Measurements from ENCODE around the gene UBE4B.
"Not testable (repeated sequence)": the region's sequence is repeated elsewhere in the genome, so short reads cannot be mapped to it uniquely, and the experiment has no call there.

The UBE4B gene

DNA sequence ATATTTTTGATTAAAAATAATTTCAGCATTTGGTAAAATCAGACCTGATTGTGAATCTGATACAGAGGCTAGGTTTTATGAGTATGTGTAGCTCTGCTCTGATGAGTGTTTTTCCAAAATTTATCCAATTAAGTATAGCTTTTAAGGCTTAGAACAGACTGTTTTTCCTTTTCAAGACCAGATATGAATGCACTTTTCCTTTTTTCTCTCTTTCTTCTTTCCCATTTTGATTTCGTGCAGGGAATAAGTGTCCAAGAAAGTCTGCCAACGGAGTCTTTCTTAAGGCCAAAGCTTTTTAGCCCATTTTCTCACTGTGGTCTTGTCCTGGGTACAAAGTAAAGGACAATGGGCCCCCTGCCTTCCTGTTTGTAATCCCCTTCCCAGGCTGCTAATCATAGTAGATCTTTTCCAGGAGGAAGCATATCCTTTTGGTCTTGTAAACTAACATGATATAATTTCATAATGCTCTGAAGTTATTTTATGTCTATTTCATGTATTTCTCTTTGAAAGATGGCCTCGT lies 180.5 kb downstream of the UBE4B start:
- in situ Hi-C loops (cut with MboI; ENCODE audit: low sequenced_read_pairs, unreplicated experiment): no loop called here
- TF ChIP-seq, protein P1, sequence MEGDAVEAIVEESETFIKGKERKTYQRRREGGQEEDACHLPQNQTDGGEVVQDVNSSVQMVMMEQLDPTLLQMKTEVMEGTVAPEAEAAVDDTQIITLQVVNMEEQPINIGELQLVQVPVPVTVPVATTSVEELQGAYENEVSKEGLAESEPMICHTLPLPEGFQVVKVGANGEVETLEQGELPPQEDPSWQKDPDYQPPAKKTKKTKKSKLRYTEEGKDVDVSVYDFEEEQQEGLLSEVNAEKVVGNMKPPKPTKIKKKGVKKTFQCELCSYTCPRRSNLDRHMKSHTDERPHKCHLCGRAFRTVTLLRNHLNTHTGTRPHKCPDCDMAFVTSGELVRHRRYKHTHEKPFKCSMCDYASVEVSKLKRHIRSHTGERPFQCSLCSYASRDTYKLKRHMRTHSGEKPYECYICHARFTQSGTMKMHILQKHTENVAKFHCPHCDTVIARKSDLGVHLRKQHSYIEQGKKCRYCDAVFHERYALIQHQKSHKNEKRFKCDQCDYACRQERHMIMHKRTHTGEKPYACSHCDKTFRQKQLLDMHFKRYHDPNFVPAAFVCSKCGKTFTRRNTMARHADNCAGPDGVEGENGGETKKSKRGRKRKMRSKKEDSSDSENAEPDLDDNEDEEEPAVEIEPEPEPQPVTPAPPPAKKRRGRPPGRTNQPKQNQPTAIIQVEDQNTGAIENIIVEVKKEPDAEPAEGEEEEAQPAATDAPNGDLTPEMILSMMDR (IDR thresholded peaks at IDR 0.05; ENCODE audit: borderline replicate concordance, control extremely low read depth, extremely low read depth, insufficient read depth, missing control alignments): no peak
- DNase-seq (ENCODE audit: low spot score): no peak

DNA sequence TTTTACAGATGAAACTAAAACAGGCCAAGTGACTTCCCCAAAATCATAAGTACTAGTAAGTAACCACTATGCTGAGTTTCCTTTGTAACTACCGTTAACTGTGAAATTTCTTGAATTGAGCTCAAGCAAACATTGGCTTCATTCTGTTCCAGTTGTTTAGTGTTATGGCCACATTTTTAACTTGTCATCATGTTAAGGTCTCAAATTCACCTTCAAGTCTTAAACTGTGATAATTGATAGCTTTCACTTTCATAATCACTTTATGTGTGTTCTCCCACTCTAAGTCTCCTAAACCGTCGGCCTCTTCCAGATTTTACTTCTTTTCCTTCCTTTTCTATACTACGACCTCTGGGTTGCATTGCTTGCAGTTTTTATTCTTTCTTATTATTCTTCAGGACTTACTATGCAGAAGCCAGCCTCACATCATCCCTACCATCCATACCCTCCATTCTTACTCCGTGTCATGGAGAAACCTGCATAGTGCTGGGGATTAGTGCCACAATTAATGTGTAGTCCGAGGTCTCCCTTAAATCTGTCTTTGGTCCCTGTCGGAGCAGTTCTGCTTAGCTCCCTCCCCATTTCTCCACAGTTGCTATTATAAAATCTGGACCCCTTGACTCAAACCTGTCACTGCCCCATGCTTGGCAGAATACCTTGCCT lies 183.5 kb downstream of the UBE4B start:
- TF ChIP-seq, protein P1 (IDR thresholded peaks at IDR 0.05; ENCODE audit: borderline replicate concordance, control extremely low read depth, extremely low read depth, insufficient read depth, missing control alignments): no peak
- DNase-seq (ENCODE audit: low spot score): no peak
- in situ Hi-C loops (cut with MboI; ENCODE audit: low sequenced_read_pairs, unreplicated experiment): no loop called here

DNA sequence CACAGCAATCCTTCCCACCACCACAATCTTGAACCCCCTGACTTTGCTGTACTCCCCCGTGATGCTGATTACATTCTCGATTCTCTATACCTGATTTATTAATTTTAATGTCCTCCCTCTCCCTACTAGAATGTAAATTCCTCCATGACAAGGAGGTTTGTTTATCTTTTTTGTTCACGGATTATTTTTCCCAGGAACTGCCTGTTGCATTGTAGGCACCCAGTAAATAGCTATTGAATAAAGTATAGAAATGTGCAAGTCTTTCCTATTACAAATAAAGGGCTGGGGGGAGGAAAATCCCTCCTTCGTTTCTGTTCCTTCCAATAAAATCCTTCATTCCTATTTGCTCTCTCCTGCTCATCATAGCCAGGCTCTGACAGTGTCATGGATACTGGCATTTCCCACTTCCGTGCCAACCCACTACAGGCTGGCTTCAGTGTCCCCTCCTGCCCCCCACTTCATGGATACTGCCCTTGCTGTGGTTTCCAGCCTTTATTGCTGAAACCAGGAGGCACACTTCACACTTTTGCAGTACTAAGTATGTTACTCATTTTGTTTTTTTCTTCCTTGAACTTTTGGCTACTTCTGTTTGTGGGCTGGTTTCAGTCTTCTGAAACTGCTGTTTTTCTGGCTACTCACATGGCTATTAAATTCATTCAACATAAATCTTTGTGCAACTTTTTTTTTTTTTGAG lies 185.1 kb downstream of the UBE4B start:
- no peak for DNase-seq (ENCODE audit: low spot score)
- in situ Hi-C loops (cut with MboI; ENCODE audit: low sequenced_read_pairs, unreplicated experiment): no loop called here
- TF ChIP-seq, protein P1 (IDR thresholded peaks at IDR 0.05; ENCODE audit: borderline replicate concordance, control extremely low read depth, extremely low read depth, insufficient read depth, missing control alignments): no peak

DNA sequence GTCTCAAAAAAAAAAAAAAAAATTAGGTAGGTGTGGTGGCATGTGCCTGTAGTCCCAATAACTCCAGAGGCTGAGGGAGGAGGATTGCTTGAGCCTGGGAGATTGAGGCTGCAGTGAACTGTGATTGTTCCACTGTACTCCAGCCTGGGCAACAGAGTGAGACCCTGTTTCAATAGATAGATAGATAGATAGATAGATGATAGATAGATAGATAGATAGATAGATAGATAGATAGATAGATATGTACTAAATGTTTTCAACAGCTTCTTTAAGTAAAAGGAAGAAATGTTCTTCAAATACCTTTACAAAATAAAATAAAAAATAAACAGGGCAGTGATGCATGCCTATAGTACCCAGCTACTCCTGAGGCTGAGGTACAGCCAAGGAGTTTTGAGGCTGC lies 187.4 kb downstream of the UBE4B start:
- TF ChIP-seq, protein P1 (IDR thresholded peaks at IDR 0.05; ENCODE audit: borderline replicate concordance, control extremely low read depth, extremely low read depth, insufficient read depth, missing control alignments): no peak
- DNase-seq (ENCODE audit: low spot score): no peak
- in situ Hi-C loops (cut with MboI; ENCODE audit: low sequenced_read_pairs, unreplicated experiment): no loop called here

DNA sequence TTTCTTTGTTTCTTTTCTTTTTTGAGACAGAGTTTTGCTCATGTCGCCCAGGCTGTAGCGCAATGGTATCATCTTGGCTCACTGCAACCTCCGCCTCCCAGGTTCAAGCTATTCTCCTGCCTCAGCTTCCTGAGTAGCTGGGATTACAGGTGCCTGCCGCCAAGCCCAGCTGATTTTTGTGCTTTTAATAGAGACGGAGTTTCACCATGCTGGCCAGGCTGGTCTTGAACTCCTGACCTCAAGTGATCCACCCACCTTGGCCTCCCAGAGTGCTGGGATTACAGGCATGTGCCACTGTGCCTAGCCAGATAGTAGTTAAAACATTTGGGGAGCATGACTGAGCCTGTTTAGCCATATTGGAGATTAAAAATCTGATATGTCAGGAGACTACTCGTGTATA lies 187.9 kb downstream of the UBE4B start:
- DNase-seq (ENCODE audit: low spot score); in situ Hi-C loops (cut with MboI; ENCODE audit: low sequenced_read_pairs, unreplicated experiment): not testable (repeated sequence)

DNA sequence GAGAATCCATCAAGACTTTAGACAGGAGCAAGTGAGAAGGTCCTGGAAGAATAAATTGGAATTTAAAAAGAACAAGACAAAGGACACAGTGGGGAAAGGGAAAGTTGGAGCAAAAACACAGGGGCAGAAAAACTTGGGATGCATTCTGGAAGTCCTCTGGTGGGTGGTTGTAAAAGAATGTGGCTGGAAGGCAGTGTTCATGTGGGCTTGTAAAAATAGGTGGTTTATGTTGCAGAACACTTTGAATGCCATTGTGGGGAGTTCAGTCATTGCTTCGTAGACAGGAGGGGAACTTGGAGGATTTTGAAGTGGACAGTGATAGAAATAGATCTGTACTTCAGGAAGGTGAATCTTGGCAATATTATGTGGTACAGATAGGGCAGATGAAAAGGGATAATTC lies 192.8 kb downstream of the UBE4B start:
- DNase-seq (ENCODE audit: low spot score): no peak
- in situ Hi-C loops (cut with MboI; ENCODE audit: low sequenced_read_pairs, unreplicated experiment): no loop called here

More for the DNA sequence above, 192.8 kb downstream of the UBE4B start:
- TF ChIP-seq, protein P1 (IDR thresholded peaks at IDR 0.05; ENCODE audit: borderline replicate concordance, control extremely low read depth, extremely low read depth, insufficient read depth, missing control alignments): no peak
